ENCODE data around the gene FAM174C.
A peak's percentile ranks its signal among the peaks of the same experiment; 100 is the strongest.

The FAM174C gene

GRCh38 chr19:1322198-1322981, 47.1 kb downstream of the FAM174C start:
- no peak for DNase-seq (ENCODE audit: low read depth)

GRCh38 chr19:1324249-1324805, 49.0 kb downstream of the FAM174C start:
- no peak for DNase-seq (ENCODE audit: low read depth)

- DNase-seq (ENCODE audit: low read depth): peak; percentile 80
Observed at GRCh38 chr19:1324806-1325567, 49.7 kb downstream of the FAM174C start.

DNA sequence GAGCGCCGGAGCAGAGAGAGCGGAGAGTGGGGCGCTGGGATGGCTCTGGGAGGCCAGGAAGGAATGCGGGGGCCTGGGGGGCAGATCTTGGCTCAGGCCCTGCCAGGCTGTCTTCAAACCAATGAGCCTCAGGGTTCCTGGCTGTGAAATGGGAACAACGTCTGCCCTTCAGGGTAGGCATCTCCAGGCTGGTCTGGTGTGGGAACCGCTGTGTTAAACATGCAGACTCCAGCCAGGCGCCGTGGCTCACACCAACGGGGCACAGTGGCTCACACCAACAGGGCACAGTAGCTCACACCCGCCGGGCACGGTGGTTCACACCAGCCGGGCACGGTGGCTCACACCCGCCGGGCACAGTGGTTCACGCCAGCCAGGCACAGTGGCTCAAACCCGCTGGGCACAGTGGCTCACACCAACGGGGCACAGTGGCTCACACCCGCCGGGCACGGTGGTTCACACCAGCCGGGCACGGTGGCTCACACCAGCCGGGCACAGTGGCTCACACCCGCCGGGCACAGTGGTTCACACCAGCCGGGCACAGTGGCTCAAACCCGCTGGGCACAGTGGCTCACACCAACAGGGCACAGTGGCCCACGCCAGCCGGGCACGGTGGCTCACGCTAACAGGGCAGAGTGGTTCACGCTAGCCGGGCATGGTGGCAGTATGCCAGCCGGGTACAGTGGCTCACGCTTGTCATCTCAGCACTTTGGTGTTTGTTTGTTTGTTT, 50.4 kb downstream of the FAM174C start:
- no peak for DNase-seq (ENCODE audit: low read depth)

DNA sequence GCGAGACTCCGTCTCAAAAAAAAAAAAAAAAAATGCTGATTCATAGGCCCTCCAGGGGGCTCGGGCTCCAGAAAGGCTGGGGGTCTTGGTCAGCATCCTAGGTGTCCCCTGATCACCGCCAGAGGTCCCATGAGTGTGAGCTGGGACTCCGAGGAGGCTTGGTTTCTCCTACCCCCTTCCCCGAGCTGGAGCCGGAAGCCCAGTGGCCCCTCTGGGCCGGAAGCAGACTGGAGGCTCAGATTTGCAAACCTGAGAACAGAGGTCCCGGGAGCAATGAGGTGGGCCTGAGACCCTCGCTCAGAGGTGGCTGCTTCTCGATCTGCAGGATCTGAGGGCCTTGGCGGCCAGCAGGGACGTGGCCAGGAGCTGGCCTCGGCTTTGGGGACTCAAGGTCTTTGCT, 51.8 kb downstream of the FAM174C start:
- no peak for DNase-seq (ENCODE audit: low read depth)

Data from ELR (cell line).